ENCODE measurements around the gene ZDHHC3.

- TF ChIP-seq L3MBTL2 (conservative IDR thresholded peaks at IDR 0.05) (no peak), FOXA1 (IDR thresholded peaks at IDR 0.05) (no peak), SP1 (IDR thresholded peaks at IDR 0.05) (no peak), NFRKB (IDR thresholded peaks at IDR 0.05) (no peak), BHLHE40 (IDR thresholded peaks at IDR 0.05; ENCODE audit: borderline replicate concordance) (no peak), FOXM1 (IDR thresholded peaks at IDR 0.05; ENCODE audit: borderline replicate concordance) (no peak), ELF4 (IDR thresholded peaks at IDR 0.05) (no peak), ZNF384 (IDR thresholded peaks at IDR 0.05) (no peak), TARDBP (IDR thresholded peaks at IDR 0.05) (no peak)
Measured at GRCh38 chr3:44886561-44886960, 89.4 kb downstream of the ZDHHC3 start.
